GM12878 (cell line): Measurements from ENCODE around the gene OPCML. TPM values are rescaled to one million over a fixed set of nuclear protein-coding genes. Genes with fewer than 3 reads are reported as not detected.

Source experiments
- ATAC-seq: fragments of 200-7000 bp; cut with Tn5 transposase; 3 replicates; pipeline ENCODE4 v1.9.1; 2020; ENCODE audit warnings: mild to moderate bottlenecking, moderate library complexity
- BruUV-seq: library from RNA; stranded (reverse); fragments of 400-500 nt; replicated peaks from 2 replicates; lab custom pipeline; 2021; lab: Mats Ljungman, UMichigan
- CTCF ChIA-PET: fragments of 300-600 bp; sonication (Branson Sonifier 250); formaldehyde crosslinking; extraction: SDS; loops from one replicate; lab custom pipeline; 2021; ENCODE audit warnings: inconsistent platforms; lab: Yijun Ruan, JAX
- POLR2A ChIA-PET: fragments of 350-600 bp; formaldehyde crosslinking; extraction: SDS; loops from one replicate; lab custom pipeline; 2021; ENCODE audit warnings: inconsistent platforms; lab: Charles Lee
- RAD21 ChIA-PET: fragments of 300-600 bp; sonication (Branson Sonifier 250); formaldehyde crosslinking; loops from one replicate; lab custom pipeline; 2023; ENCODE audit warnings: antibody characterized with exemption; ENCODE audit not compliant: unreplicated experiment; lab: Charles Lee
- SMC1A ChIA-PET: fragments of 300-600 bp; sonication (Branson Sonifier 250); formaldehyde crosslinking; loops from one replicate; lab custom pipeline; 2023; ENCODE audit not compliant: unreplicated experiment, uncharacterized antibody; lab: Charles Lee
- DNase-seq: peaks from one replicate; pipeline ENCODE4 v3.0.0-alpha.2; 2011; ENCODE audit warnings: low read depth, low spot score
- FAIRE-seq: peaks from 3 replicates; lab custom pipeline; 2011; peaks lifted over from hg19 to GRCh38; lab: Jason Lieb, UNC
- H2AFZ ChIP-seq: 2 replicates; pipeline ENCODE4 v1.6.0; 2011; ENCODE audit warnings: low read depth, low read length, control low read depth; ENCODE audit not compliant: control insufficient read depth
- H3K27ac ChIP-seq: 2 replicates; pipeline ENCODE4 v1.5.1; 2011; ENCODE audit warnings: control low read depth; ENCODE audit not compliant: control insufficient read depth, insufficient read depth
- H3K27me3 ChIP-seq, 2 experiments: replicated peaks in 1 of 2; 2 replicates each; pipeline versions ENCODE4 v1.6.0 to v1.6.1; 2011; ENCODE audit warnings: low read length in 1 of 2; ENCODE audit not compliant: control insufficient read depth in 2 of 2, insufficient read depth in 2 of 2
- H3K36me3 ChIP-seq, 2 experiments: 2 replicates each; pipeline ENCODE4 v1.5.1; 2011; ENCODE audit warnings: low read length in 1 of 2; ENCODE audit not compliant: control insufficient read depth in 2 of 2, insufficient read depth in 2 of 2
- H3K4me1 ChIP-seq: 2 replicates; pipeline ENCODE4 v1.6.1; 2011; ENCODE audit warnings: mild to moderate bottlenecking, low read length, moderate library complexity, mixed read lengths; ENCODE audit not compliant: control insufficient read depth, insufficient read depth
- H3K4me2 ChIP-seq: 2 replicates; pipeline ENCODE4 v1.6.0; 2011; ENCODE audit warnings: control low read depth; ENCODE audit not compliant: control insufficient read depth, insufficient read depth
- H3K4me3 ChIP-seq: fragments of 200-600 bp; sonication (generic); 2 replicates; pipeline ENCODE4 v1.5.1; 2016
- H3K79me2 ChIP-seq: 2 replicates; pipeline ENCODE4 v1.6.0; 2011; ENCODE audit warnings: low read length; ENCODE audit not compliant: control insufficient read depth, insufficient read depth
- H3K9ac ChIP-seq: 2 replicates; pipeline ENCODE4 v1.8.0; 2011; ENCODE audit warnings: low read length, control low read depth, mixed read lengths; ENCODE audit not compliant: control insufficient read depth, insufficient read depth
- H3K9me3 ChIP-seq: replicated peaks from 3 replicates; pipeline ENCODE4 v1.5.1; 2011; ENCODE audit warnings: mild to moderate bottlenecking, low read length; ENCODE audit not compliant: control insufficient read depth, insufficient read depth
- H4K20me1 ChIP-seq: 2 replicates; pipeline ENCODE4 v1.6.0; 2011; ENCODE audit not compliant: control insufficient read depth, insufficient read depth
- CEBPB ChIP-seq, 2 experiments: fragments of 150-350 bp in 1 of 2; IDR thresholded peaks; 2 replicates each; pipeline ENCODE4 v1.6.1; 2012 to 2014; ENCODE audit warnings: low read depth in 2 of 2, low read length in 2 of 2, borderline replicate concordance in 1 of 2, inconsistent platforms in 1 of 2
- CHD4 ChIP-seq: fragments of 200-600 bp; sonication (generic); IDR thresholded peaks from 2 replicates; pipeline ENCODE4 v1.6.1; 2016; ENCODE audit warnings: mild to moderate bottlenecking
- HDGF ChIP-seq: fragments of 450-650 bp; IDR thresholded peaks from 2 replicates; pipeline ENCODE4 v1.6.1; 2016; ENCODE audit warnings: antibody characterized with exemption
- NFXL1 ChIP-seq: fragments of 450-650 bp; IDR thresholded peaks from 2 replicates; pipeline ENCODE4 v1.6.1; 2017; ENCODE audit warnings: antibody characterized with exemption, mild to moderate bottlenecking, borderline replicate concordance
- NFYA ChIP-seq: IDR thresholded peaks from 2 replicates; pipeline ENCODE4 v1.6.1; 2011; ENCODE audit warnings: low read depth, mild to moderate bottlenecking, low read length, improper control_type of control experiment, borderline replicate concordance
- SIX5 ChIP-seq: IDR thresholded peaks from 2 replicates; pipeline ENCODE4 v1.6.1; 2011; ENCODE audit warnings: mild to moderate bottlenecking, low read depth, low read length, moderate library complexity; ENCODE audit not compliant: severe bottlenecking
- SP1 ChIP-seq: IDR thresholded peaks from one replicate; pipeline ENCODE4 v1.6.1; 2011; ENCODE audit warnings: low read depth, low read length
- SPI1 ChIP-seq: IDR thresholded peaks from 2 replicates; pipeline ENCODE4 v1.6.1; 2011; ENCODE audit warnings: low read depth, mild to moderate bottlenecking, low read length, moderate library complexity, borderline replicate concordance; ENCODE audit not compliant: insufficient read depth
- SUPT20H ChIP-seq: IDR thresholded peaks from 2 replicates; pipeline ENCODE4 v1.6.1; 2011; ENCODE audit warnings: low read depth, mild to moderate bottlenecking, low read length, moderate library complexity, borderline replicate concordance; ENCODE audit not compliant: control insufficient read depth
- TCF7 ChIP-seq: IDR thresholded peaks from 2 replicates; pipeline ENCODE4 v1.6.1; 2014; ENCODE audit warnings: antibody characterized with exemption, borderline replicate concordance
- ZNF274 ChIP-seq: IDR thresholded peaks from one replicate; pipeline ENCODE4 v1.8.0; 2011; ENCODE audit not compliant: insufficient read length, insufficient read depth
- ZSCAN29 ChIP-seq: fragments of 450-650 bp; IDR thresholded peaks from 2 replicates; pipeline ENCODE4 v1.6.1; 2017; ENCODE audit warnings: mild to moderate bottlenecking, moderate library complexity
- WGBS: methylation state at CpG from one replicate; pipeline ENCODE4 v1.1.6; 2016; ENCODE audit warnings: low lambda C conversion rate; ENCODE audit not compliant: insufficient replicate concordance, insufficient coverage; ENCODE audit errors: missing lambda C conversion rate; 5-methylcytosine and 5-hydroxymethylcytosine counted together
- in situ Hi-C: fragments of 300-500 bp; cut with MboI; formaldehyde crosslinking; loops from 9 replicates; pipeline ENCODE4 v1.14.3; 2018; ENCODE audit warnings: mixed read lengths
- intact Hi-C: fragments of 100-400 bp; cut with micrococcal nuclease; formaldehyde crosslinking; loops from one replicate; pipeline ENCODE4 v1.14.2; 2022; ENCODE audit not compliant: unreplicated experiment
- polyA plus RNA-seq, 11 experiments: library from polyadenylated mRNA; depleted of rRNA in 4 of 11; unstranded in 6 of 11; stranded (reverse) in 5 of 11; fragments of >200 nt; fragmentation: Nextera tagmentation in 4 of 11; fragmentation: Illumina TruSeq in 1 of 11; extraction: Ambion mirVana in 4 of 11; extraction: Trizol in 1 of 11; gene quantifications; 1 replicate in 1 of 11; 2 replicates in 10 of 11; pipeline versions ENCODE4 v1.2.1 to v1.2.3, GENCODE V29; 2011 to 2016; ENCODE audit warnings: inconsistent platforms in 2 of 11, missing spikeins in 2 of 11, low read depth in 1 of 11
- total RNA-seq, 4 experiments: library from RNA; depleted of rRNA in 3 of 4; stranded (reverse); fragments of >200 nt in 3 of 4; fragmentation: Illumina TruSeq in 1 of 4; extraction: Trizol in 1 of 4; gene quantifications; 2 replicates each; pipeline versions ENCODE4 v1.2.1 to v1.2.3, GENCODE V29; 2013 to 2021
- TF ChIP-seq, protein P1 (sequence below): fragments of 450-650 bp; IDR thresholded peaks from 2 replicates; pipeline ENCODE4 v1.6.1; 2017; ENCODE audit warnings: mild to moderate bottlenecking, low read depth, inconsistent platforms; ENCODE audit not compliant: poor library complexity, severe bottlenecking
- TF ChIP-seq, protein P2 (sequence below): fragments of 450-650 bp; formaldehyde crosslinking; IDR thresholded peaks from 2 replicates; pipeline ENCODE4 v1.4.0; 2022; ENCODE audit warnings: mild to moderate bottlenecking, moderate library complexity

The OPCML gene
- total and polyA plus RNA-seq, 10 of the 15 experiments (the other 5 are each of a cell fraction or from before 2014, with no cell fraction given): 0.84 TPM; not detected in 9

DNA sequence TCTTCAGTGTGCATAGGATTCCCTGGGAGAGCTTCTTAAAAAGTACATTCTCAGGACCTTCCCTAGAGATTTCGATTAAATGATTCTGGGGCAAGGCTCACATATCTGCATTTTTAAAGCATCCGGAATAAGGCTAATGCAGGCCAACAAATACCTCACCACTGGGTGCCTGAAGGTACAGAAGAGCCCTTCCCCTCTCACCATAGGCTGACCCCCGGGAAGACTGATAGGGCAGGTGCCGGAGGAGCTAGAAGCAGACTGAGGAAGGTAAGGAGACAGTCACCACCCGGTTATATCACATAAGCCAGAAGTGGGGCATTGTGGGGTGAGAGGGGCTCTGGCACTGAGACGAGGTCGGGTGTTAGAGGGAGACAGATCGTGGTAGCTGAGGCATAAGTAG, 1102.6 kb downstream of the OPCML start:
- intact Hi-C loops (no loop called here), in situ Hi-C loops (no loop called here)
- FAIRE-seq (no peak), DNase-seq (no peak), ATAC-seq (no peak)
- Histone ChIP-seq H3K27me3 (peaks cover 1 to 5% of the 10 kb centered on the region in 2 experiments; a peak in 3 of 4 replicates), H3K4me1 (no peaks in the 10 kb centered on the region), H3K79me2 (no peaks in the 10 kb centered on the region), H3K9me3 (no peaks in the 10 kb centered on the region), H3K36me3 (no peaks in the 10 kb centered on the region), H4K20me1 (no peaks in the 10 kb centered on the region), H2AFZ (no peak overlapping the region), H3K4me3 (no peak overlapping the region), H3K4me2 (no peak overlapping the region), H3K27ac (no peak overlapping the region), H3K9ac (no peak overlapping the region)
- 17% methylated on average over 8 of the region's 8 CpGs for WGBS
- TF ChIP-seq HDGF: no peak
- TF ChIP-seq SPI1: no peak
- no peak for TF ChIP-seq CHD4
- TF ChIP-seq SIX5: no peak
- no peak for TF ChIP-seq CEBPB (IDR thresholded peaks at IDR 0.05; ENCODE audit: borderline replicate concordance in 1 of 2, low read depth in 2 of 2, low read length in 2 of 2)
- no peak for TF ChIP-seq ZNF274
- TF ChIP-seq TCF7: no peak
- ChIA-PET SMC1A (no interaction called here), CTCF (no interaction called here), POLR2A (no interaction called here), RAD21 (no interaction called here)
- no TSS peak for BruUV-seq

GRCh38 chr11:132427611-132428010, 1104.7 kb downstream of the OPCML start:
- Histone ChIP-seq H3K4me2 (no peak overlapping the region), H3K4me1 (no peaks in the 10 kb centered on the region), H2AFZ (no peak overlapping the region), H4K20me1 (no peaks in the 10 kb centered on the region), H3K4me3 (no peak overlapping the region), H3K9ac (no peak overlapping the region), H3K27me3 (peaks cover 5 to 7% of the 10 kb centered on the region in 2 experiments; a peak in 3 of 4 replicates), H3K79me2 (no peaks in the 10 kb centered on the region), H3K27ac (no peak overlapping the region), H3K9me3 (no peaks in the 10 kb centered on the region), H3K36me3 (no peaks in the 10 kb centered on the region)
- ChIA-PET SMC1A (no interaction called here), CTCF (interaction anchor here (1.3 kb wide), 1 partner anchor 114 kb away, joined by 3 read pairs; no protein-coding TSS in a partner anchor), RAD21 (no interaction called here), POLR2A (no interaction called here)
- intact Hi-C loops (no loop called here), in situ Hi-C loops (no loop called here)
- WGBS: 15% methylated on average over 6 of the region's 6 CpGs
- ATAC-seq (no peak), DNase-seq (no peak), FAIRE-seq (no peak)
- BruUV-seq: no TSS peak
- TF ChIP-seq SUPT20H: no peak
- TF ChIP-seq, protein P1, sequence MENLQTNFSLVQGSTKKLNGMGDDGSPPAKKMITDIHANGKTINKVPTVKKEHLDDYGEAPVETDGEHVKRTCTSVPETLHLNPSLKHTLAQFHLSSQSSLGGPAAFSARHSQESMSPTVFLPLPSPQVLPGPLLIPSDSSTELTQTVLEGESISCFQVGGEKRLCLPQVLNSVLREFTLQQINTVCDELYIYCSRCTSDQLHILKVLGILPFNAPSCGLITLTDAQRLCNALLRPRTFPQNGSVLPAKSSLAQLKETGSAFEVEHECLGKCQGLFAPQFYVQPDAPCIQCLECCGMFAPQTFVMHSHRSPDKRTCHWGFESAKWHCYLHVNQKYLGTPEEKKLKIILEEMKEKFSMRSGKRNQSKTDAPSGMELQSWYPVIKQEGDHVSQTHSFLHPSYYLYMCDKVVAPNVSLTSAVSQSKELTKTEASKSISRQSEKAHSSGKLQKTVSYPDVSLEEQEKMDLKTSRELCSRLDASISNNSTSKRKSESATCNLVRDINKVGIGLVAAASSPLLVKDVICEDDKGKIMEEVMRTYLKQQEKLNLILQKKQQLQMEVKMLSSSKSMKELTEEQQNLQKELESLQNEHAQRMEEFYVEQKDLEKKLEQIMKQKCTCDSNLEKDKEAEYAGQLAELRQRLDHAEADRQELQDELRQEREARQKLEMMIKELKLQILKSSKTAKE: no peak
- no peak for TF ChIP-seq NFYA
- no peak for TF ChIP-seq ZSCAN29
- TF ChIP-seq, protein P2, sequence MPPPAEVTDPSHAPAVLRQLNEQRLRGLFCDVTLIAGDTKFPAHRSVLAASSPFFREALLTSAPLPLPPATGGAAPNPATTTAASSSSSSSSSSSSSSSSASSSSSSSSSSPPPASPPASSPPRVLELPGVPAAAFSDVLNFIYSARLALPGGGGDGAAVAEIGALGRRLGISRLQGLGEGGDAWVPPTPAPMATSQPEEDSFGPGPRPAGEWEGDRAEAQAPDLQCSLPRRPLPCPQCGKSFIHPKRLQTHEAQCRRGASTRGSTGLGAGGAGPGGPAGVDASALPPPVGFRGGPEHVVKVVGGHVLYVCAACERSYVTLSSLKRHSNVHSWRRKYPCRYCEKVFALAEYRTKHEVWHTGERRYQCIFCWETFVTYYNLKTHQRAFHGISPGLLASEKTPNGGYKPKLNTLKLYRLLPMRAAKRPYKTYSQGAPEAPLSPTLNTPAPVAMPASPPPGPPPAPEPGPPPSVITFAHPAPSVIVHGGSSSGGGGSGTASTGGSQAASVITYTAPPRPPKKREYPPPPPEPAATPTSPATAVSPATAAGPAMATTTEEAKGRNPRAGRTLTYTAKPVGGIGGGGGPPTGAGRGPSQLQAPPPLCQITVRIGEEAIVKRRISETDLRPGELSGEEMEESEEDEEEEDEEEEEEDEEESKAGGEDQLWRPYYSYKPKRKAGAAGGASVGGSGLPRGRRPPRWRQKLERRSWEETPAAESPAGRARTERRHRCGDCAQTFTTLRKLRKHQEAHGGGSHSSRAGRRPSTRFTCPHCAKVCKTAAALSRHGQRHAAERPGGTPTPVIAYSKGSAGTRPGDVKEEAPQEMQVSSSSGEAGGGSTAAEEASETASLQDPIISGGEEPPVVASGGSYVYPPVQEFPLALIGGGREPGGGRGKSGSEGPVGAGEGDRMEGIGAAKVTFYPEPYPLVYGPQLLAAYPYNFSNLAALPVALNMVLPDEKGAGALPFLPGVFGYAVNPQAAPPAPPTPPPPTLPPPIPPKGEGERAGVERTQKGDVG (CRISPR knock-in tag): no peak
- TF ChIP-seq SP1: no peak
- no peak for TF ChIP-seq NFXL1
